ENCODE data around the gene TP53AIP1.
A peak's percentile ranks its signal among the peaks of the same experiment; 100 is the strongest.

The TP53AIP1 gene, protein sequence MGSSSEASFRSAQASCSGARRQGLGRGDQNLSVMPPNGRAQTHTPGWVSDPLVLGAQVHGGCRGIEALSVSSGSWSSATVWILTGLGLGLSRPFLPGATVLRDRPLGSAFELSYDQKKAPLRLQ

DNA sequence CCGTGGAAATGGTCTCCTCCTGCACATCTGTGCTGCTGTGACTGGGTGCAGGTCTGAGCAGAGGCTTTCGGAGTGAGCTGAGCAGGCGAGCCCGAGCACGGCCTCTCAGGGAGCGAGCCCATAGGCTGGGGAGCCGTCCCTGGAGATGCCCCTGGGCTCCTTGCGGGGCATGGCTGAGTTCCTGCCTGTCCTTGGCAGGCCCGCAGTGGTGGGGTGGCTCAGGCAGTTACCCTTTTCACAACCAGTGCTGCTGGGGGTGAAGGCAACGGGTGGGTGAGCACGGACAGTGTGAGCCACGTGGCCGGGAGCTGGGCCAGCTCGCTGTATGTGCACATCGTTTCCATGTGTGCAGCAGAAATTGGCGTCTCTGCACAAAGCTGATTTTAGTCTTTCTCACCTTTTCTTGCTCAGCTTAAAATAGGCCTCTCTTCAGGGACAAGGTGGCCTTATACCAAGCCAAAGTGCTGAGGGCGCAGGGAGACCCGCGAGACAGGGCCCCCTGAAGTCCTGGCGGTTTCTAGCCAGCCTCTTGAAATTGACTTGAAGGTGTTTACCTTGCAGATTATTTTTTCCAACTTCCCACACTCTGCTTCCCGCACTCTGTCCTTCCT lies at the start of gene TP53AIP1:
Gene TP53AIP1, minus strand, starts transcription at position 55 of the 611 bp plus-strand sequence. CDS start 5,053 bp downstream, outside the sequence.
- no peak for DNase-seq

DNA sequence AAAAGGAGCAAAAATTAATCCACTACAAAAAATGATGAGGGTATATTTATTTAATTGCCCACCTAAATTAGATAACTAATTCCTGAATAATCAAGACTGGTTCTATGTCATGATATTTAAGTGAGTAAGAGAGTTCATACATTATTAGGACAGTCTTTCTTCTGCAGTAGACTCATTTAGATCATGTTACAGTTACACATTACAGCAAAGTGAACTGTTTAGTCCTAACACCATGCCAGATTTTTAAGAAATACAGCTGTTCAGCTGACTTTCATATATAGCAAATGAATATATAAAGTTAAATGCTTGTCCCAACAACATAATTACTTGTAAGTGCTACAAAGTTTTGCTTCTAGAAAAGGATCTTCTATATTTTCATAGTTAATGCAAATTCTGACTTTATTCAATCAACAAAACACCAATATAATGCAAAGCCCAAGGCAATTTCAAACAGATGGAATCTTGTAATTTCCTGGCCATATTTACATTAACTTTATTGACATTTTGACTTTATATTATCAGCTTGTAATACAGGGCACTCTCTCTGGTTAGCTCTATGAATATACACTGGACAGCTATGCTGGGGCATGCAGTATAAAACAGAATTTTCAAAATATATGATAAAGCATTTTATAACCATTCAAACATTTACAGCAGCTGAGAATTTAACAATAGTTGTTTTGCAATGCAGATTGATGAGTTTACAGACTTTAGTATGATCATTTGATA lies 45.7 kb upstream of the TP53AIP1 start:
- no peak for DNase-seq

DNA sequence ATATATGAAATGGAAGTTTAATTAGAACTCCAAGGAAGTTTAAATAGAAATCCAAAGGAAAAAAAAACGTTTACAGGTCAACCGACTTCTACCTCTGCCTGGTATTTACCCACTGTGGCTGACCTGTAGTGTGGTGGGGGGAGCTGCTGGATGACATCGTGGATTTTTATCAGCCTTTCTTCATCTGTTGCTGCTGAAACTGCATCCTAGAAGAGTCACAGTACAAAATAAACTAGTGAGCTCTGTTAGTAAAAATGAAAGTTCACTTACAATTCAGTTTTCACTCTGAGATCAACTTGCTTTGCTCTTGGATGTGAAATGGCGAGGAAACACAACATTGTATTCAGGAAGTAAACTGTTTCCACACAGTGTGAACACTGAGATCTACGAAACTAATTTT lies 43.2 kb upstream of the TP53AIP1 start:
- peak; percentile 43 for DNase-seq

DNA sequence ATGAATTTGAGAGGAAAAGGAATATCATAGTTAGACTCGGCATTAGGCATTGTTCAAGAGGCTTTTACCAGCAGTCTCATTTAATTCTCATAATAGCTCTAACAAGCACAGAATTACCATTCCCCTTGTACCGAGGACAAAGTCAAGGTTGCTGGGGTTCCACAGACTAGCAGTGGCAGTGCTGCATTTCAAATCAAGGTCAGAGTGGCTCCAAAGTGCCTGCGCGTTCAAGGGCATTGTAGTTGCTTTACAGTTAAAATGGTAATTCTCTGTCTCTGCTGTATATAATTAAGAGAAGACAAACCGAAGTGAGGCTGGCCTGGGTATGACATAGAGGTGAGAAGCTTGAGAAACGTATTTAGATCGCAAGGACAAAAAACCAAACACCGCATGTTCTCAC lies 40.4 kb upstream of the TP53AIP1 start:
- DNase-seq: no peak

DNA sequence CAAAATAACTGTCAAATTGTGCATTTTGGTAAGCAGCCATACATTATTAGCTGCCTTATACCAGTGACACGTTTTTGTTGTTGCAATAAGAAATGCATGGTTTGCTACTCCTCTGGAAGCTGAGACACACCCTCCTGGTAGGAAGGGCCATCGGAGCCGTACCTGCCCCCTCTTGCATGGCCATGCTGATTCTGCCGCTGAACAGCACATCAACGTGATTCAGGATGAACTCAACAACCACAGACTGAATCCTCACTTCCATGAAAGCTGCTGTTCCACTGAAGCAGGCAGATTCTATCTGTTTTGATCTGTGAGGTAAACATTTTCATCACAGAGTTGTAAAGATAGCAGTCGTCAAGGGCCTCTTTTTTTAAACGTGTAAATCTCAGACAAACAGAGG lies 38.6 kb upstream of the TP53AIP1 start:
- DNase-seq: no peak

DNA sequence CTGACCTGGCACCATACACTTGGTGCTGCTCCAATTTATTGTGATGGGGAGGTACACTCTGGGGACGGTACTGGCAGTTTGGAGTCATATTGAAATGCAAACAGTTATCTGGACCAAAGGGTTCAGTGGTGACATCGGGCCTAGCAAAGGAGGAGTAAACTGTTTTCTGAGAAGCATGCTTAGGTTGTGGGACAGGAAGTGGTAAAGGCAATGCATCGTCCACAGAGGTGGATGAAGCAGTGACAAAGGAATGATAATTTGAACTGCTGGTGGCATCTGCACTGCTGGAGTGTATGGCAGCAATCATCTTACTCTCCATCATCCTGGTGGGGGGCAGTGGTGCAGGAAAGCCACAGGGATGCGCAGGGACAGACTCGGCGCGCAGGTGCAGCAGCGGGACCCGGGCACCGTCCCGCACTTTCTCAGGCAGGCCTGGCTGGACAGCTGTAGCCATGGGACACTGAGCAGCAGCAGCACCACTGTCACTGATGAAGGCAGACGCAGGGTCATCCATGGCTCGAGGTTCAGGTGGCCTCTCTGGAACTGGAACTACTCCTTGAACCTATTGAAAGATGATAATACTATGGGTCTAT lies 28.0 kb upstream of the TP53AIP1 start:
- DNase-seq: no peak

DNA sequence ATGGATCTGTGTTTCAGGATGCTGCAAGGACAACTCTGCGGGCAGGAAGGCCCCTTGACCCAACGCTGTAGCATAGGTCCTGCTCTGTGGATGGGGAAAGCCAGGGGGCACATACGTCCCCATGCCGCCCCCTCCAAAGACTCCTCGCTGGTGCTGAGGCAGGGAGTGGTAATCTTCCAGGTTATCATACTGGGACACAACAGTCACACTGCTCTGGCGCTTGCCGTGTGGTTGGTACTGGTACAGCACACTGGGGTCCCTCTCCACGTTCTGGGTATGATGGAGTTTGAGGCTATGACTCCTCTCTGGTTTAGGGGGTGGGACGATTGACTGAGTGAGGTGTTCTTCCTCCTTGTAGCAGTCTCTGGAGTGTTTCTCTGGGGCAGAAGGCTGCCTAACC lies 26.2 kb upstream of the TP53AIP1 start:
- no peak for DNase-seq

DNA sequence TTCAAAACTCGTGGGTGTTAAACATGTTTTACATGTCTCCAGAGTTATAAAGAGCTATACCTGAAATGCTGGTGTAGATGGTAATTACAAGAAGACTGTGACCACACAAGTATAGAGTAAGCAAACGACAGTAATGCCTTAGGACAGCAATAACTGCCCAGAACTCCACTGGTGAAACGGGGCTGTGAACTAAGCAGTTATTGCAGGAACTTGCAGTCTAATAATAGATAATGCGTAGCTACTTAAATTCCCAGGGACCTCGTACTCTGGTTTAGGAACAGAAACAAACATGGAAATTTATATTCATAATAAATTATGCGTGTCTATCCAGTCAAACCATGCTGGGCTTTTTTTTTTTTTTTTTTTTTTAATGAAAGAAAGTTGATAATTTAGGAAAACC lies 24.9 kb upstream of the TP53AIP1 start:
- DNase-seq: no peak

DNA sequence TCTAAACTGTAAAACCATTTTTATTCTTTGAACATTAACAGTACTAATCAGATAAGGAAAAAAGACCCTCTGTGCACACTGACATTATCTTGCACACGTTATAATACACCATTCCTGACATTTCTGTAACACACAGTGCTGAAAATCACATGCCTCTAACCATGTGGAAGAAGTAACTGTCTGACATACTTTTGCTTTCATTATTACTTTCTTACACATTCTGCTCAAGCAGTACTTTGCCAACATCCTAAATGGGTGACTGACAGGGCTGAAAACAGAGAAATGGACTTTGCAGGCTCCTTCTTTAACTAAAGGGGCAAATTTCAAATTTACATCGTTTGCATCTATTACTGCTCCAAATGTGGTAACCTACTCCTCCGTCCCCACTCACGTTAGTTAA lies 22.8 kb upstream of the TP53AIP1 start:
- DNase-seq: peak; percentile 55

DNA sequence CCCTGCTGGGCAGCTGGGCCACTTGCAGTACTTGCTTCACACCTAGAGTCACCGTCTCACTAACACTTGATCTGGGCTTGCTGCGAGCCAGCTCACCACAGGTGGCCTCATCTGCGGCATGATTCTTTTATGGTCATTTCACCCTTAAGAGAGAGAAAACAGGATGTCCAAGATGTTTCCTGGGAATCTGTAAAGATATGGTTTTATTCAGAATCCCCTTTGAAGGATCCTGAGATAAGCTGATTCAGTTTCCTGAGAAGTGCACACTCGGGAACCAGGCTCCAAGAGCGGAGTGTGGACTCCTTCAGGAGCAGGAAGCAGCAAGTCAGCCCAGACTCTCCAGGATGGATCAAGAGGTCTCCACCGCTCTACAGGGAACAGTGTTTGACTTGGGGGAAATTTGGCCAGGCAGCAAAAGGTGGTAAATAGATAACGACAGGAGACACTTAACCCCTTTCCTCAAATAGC lies 21.8 kb upstream of the TP53AIP1 start:
- no peak for DNase-seq

DNA sequence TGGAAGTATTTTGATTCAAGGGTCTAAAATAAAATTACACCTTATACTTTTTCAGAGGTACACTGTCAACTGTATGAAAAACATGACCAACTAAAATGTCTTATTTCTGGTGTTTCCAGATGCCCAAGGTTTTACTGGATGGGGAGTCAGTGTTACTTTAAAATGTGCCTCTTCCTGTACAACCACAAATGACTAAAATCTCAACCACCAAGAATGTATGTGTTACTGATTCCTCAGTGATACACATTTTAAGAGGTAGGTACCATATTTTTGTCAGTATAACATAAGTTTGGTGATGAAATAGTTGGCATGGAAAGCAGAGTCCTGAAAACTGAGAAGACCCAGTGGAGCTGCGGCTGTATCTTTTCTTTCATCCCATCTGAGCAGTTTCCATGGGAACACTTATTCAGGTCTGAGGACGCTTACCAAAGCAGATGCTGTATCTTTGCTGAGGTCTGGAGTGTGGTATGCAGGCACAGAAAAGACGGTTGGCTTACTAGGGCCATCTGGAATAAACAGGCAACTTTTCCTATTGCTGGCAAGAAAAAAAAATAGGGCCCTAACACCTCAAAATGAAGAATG lies 21.2 kb upstream of the TP53AIP1 start:
- DNase-seq: no peak

DNA sequence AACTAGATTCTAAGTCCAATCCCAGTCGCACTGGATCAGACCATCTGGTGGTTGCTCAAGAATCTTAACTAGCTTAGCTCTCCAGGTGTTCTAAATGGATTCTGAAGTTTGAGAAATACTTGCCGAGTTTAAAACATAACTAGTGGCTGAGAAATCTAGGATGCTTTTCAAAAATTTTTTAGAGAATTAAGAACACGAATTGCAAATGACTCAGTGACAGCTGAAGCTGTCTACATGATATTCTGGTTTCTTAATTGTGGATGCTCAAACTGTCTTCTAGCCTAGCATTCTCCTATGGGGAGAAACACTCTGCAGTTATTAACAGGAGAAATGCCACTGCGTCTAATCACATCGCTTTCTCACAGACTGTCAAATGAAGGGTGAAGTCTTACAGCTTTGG lies 20.2 kb upstream of the TP53AIP1 start:
- DNase-seq: no peak

DNA sequence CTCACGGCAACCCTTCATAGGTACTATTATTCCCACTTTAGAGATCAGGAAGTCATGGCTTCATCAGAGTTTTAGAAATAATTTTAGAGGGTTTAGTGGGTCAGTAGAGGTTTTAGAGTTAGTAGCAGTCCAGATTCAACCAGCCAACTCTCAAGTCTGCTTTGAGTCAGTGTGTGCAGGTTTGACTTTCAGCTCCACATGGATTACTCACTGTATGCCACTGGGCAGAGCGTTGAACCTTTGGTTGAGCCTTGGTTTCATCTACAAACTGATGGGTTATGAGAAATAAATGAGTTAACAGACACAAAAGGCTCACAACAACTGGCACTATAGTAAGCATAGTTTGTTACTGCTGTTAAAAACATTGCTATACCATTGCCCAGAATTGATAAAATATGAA lies 19.0 kb upstream of the TP53AIP1 start:
- no peak for DNase-seq

DNA sequence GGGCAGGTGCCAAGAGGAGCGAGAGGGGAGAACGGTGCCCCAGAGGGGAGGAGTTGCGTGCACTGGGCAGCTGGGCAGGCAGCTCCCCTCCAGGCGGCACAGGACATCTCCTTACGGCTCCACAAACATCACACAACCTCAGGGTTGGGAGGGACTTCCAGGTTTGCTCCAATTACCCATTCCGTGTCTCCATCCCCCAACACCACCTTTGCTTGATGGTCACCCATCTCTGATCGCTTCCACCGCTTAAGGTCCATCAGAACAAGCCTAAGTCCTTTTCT lies 14.5 kb upstream of the TP53AIP1 start:
- DNase-seq: no peak

DNA sequence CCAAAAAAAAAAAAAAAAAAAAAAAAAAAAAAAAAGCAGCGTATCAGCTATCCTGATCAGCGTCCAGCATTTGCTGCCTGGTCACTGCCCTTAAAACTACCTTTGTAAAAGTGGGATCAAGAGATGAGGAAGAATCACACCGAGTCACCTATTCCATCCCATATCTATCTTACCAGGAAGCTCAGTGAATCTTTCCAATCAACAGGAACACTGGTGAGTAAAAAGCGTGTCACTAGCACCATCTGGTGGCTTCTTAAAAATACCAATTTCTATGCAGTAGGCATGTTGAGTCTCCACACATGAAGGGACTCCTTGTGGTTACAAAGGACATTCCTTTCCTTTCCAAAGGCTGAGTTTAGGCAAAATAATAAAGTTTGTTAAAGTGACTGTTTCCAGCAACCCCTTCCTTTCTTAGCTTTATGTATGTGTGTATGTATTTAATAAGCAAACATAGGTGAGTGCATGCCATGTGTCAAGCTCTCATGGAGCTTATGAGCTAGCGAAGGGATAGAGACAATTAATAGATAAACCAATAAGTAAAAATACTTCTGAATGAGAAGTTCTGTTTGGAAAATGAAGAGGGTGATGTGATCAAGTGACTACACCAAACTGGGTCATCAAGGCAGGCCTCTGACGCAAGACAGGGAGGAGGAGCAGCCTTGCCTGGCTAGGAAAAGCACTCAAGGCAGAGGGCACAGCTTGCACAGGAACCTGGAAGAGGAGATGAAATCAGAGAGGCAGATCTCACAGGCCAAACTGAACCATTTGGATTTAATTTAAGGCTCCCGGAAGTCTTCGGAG lies 13.9 kb upstream of the TP53AIP1 start:
- peak; percentile 84 for DNase-seq

DNA sequence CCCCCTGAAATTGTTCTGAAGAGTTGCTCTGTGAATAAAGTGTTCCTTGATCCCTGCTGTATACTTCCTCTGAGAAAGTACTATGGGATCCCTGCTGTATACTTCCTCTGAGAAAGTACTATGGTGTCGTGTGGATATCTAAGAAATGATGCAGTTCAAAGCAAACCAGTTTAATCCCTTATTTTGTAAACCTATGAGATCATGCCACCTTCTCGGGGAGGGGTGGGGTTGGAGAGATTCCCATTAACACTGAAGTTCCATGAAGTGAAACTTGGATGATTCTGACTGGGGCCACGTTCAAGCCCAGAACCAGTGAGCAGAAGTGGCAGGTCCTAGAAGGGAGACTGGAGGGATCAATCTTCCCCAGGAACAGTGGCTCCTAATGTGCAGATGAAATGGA lies 13.0 kb upstream of the TP53AIP1 start:
- DNase-seq: no peak

DNA sequence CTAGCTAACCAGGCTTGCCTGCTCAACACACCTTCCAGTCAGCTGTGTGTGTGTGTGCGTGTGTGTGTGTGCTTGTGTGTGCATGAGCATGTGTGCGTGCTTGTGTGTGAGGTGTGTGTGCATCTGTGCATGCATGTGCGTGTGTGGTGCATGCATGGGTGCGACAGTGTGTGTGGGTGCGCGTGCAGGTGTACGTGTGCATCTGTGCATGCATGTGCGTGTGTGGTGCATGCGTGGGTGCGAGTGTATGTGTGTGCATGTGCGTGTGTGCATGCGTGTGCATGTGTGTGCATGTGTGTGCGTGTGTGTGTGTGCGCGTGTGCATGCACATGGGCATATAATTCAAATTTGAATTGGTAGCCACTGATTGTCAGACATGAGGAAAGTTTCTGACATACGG lies 10.5 kb upstream of the TP53AIP1 start:
- DNase-seq: no peak

DNA sequence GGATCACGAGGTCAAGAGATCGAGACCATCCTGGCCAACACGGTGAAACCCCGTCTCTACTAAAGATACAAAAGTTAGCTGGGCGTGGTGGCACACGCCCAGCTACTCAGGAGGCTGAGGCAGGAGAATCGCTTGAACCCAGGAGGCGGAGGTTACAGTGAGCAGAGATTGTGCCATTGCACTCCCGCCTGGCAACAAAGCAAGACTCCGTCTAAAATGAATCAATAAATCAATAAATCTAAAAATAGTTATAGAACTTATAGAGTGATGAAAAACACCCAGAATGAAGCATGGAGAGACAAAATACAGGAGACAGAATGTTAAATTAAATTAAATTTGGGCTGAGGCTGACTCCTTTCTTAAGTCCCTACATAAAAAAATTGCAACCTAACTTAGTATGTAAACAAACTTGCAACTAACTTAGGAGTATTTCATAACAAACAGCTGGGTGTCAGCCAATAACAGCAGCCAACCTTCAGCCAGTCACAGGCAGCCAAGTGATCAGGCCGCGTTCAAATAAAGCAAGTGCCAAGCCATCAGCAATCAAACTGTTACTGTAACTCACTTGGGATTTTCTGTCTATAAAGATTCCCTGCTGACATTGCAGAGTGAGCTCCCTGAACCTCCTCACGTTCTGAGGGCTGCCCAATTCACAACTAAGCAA lies 7.3 kb upstream of the TP53AIP1 start:
- DNase-seq: no peak

DNA sequence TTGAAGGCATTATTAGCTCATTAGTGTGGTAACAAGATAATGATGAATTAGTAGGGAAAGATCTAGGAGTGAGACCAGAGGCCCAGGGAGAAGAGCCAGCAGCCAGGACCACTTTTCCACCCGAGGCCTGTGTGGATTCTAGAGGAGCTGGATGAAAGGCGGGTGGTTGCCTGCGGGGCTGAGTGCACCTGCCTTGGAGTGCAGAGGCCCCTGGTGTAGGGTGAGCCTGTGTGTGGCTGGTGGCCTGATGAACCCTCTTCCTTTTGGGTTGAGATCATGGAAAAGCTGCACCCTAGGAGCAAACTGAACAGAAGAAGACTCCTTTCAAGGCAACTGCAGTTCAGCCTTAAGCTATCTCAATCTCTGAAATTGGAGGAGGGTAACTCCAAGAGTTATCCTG lies 5.9 kb upstream of the TP53AIP1 start:
- DNase-seq: no peak

DNA sequence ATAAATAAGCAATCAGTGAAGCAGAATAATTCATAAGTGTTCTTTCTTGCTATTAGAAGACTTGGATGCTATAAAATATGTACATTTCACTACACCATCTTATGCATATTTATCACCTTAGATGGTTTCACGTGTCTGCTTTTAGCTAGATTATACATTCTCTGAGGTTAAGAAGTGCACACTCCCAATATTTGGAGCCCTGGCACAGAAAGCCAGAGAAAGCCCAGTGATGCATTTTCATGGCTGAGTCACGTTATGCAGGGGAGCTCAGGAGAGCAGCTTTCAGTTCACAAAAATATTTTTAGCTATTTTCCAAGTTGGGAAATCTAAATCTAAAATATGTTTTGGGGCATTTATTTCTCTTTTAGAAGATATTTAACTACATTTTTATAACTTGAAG lies 5.1 kb upstream of the TP53AIP1 start:
- no peak for DNase-seq

DNA sequence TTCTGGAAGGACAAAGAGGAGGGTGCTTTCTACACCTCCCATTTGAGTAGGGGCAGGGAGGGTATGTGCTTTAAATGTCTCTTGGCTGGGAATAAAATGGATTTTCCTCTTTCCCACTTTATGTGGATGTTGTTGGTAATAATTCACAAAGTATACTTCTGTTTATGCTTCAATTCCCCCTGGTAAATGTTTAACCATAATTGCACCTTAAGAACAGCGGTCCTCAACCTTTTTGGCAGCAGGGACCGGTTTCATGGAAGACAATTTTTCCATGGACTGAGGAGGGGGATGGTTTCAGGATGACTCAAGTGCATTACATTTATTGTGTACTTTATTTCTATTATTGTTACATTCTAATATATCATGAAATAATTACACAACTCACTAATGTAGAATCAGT lies 4.0 kb upstream of the TP53AIP1 start:
- DNase-seq: no peak

DNA sequence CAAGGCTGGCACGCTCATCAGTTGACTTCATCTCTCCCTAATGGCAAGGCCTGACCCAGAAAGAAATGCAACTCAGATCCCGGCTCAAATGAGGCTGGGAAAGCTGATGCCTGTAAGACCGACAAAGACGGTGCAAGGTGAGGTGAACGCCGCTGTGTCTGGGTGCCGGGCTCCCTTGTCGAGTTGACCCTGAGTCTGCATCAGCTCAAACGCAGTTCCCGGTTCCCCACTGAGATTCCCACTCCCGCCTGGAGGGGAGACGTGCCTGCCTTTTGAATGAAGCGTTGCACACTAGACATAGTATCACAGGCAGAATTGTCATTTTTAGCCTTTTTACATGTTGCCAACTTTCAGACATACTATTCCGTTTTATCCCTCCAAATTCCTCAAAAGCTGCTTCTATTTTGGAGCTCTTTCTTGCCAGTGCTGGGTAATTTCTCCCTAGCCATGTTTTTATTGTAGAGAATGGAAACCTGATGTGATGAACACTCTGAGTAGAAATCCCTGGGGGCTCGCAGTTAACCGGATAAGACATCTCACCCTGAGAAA lies 831 bp upstream of the TP53AIP1 start:
- no peak for DNase-seq

Measured in OCI-M1 (cell line).